Measurements from ENCODE around the gene CCDC89. TPM values are rescaled to one million over a fixed set of nuclear protein-coding genes. Genes with fewer than 3 reads are reported as not detected.

The CCDC89 gene
- total and polyA plus RNA-seq, 2 of the 13 experiments (the other 11 are each of a cell fraction or from before 2014, with no cell fraction given) = 0.13 to 0.38 TPM

DNA sequence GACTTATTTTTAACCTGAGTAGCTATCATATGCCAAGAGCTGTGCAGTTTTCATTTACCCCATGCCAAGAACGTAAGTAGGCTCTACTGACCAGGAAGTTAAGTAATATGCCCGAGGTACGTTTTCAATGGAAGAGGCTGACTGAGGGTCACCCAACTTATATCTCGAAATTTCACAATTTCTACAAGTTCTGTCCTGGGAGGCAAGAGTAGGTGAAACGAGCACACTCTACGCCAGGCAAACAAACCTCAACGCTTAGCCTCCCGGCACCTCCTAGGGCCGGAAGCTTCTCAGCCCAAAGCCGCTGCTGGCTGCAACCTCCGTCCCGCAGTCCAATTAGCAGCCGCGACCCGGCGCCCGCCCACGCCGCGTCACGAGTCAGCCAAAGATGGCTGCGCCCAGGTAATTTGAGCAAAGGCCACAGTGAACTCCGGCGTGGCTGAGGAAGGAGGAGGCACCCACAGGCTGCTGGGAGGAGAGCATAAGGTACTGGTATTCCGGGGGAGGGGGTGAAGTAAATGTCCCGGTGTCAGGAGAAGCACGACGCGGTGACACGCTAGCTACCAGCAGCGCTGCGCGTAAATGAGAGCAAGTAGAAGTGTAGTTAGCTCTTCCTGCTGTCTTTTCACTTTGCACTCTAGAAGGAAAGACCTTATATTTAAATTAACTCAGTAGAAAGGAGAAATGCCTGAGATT is 38.2 kb downstream of the CCDC89 start, which contains the start of gene TMEM126A (continued):
- TF ChIP-seq, protein P1, sequence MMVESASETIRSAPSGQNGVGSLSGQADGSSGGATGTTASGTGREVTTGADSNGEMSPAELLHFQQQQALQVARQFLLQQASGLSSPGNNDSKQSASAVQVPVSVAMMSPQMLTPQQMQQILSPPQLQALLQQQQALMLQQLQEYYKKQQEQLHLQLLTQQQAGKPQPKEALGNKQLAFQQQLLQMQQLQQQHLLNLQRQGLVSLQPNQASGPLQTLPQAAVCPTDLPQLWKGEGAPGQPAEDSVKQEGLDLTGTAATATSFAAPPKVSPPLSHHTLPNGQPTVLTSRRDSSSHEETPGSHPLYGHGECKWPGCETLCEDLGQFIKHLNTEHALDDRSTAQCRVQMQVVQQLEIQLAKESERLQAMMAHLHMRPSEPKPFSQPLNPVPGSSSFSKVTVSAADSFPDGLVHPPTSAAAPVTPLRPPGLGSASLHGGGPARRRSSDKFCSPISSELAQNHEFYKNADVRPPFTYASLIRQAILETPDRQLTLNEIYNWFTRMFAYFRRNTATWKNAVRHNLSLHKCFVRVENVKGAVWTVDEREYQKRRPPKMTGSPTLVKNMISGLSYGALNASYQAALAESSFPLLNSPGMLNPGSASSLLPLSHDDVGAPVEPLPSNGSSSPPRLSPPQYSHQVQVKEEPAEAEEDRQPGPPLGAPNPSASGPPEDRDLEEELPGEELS (CRISPR knock-in tag; IDR thresholded peaks at IDR 0.05) = 0 out of 2 replicates have a peak, but pooled peaks have one; percentile 25
- TF ChIP-seq TAF1 (CRISPR knock-in tag; IDR thresholded peaks at IDR 0.05) (peak; percentile 90), RAD51 (IDR thresholded peaks at IDR 0.05; ENCODE audit: borderline replicate concordance) (no peak), ZNF616 (CRISPR knock-in tag; IDR thresholded peaks at IDR 0.05; ENCODE audit: low read depth) (0 out of 2 replicates have a peak, but pooled peaks have one; percentile 35), ZNF768 (CRISPR knock-in tag; IDR thresholded peaks at IDR 0.05) (0 out of 2 replicates have a peak, but pooled peaks have one; percentile 47), ZNF605 (CRISPR knock-in tag; IDR thresholded peaks at IDR 0.05) (peak; percentile 91), ELF1 (CRISPR knock-in tag; IDR thresholded peaks at IDR 0.05) (peak; percentile 80), SAFB2 (CRISPR knock-in tag; IDR thresholded peaks at IDR 0.05; ENCODE audit: borderline replicate concordance, low read depth) (no peak), FOXJ3 (CRISPR knock-in tag; IDR thresholded peaks at IDR 0.05; ENCODE audit: borderline replicate concordance) (no peak), ZFP90 (CRISPR knock-in tag; IDR thresholded peaks at IDR 0.05; ENCODE audit: borderline replicate concordance) (0 out of 2 replicates have a peak, but pooled peaks have one; percentile 22), GABPB1 (CRISPR knock-in tag; IDR thresholded peaks at IDR 0.05) (peak; percentile 94), THAP11 (CRISPR knock-in tag; IDR thresholded peaks at IDR 0.05) (peak; percentile 86), POLR2AphosphoS5 (IDR thresholded peaks at IDR 0.05; ENCODE audit: low read depth, low read length) (peak; percentile 93), TBX2 (CRISPR knock-in tag; IDR thresholded peaks at IDR 0.05; ENCODE audit: borderline replicate concordance) (peak; percentile 86), ELF4 (CRISPR knock-in tag; IDR thresholded peaks at IDR 0.05; ENCODE audit: borderline replicate concordance) (peak; percentile 79; the same call in 1 of the 2 replicates), REPIN1 (CRISPR knock-in tag; IDR thresholded peaks at IDR 0.05; ENCODE audit: borderline replicate concordance, low read depth) (peak; percentile 23; the same call in 1 of the 2 replicates), POLR2A (IDR thresholded peaks at IDR 0.05; ENCODE audit: insufficient read depth in 1 of 2, low read depth in 2 of 2, low read length in 2 of 2) (peak; percentile 90), ZNF343 (CRISPR knock-in tag; IDR thresholded peaks at IDR 0.05) (peak; percentile 63; the same call in 1 of the 2 replicates), ZNF205 (CRISPR knock-in tag; IDR thresholded peaks at IDR 0.05) (no peak)
- TF ChIP-seq, protein P2, sequence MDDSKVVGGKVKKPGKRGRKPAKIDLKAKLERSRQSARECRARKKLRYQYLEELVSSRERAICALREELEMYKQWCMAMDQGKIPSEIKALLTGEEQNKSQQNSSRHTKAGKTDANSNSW (CRISPR knock-in tag; IDR thresholded peaks at IDR 0.05; ENCODE audit: borderline replicate concordance) = no peak
- TF ChIP-seq, protein P3, sequence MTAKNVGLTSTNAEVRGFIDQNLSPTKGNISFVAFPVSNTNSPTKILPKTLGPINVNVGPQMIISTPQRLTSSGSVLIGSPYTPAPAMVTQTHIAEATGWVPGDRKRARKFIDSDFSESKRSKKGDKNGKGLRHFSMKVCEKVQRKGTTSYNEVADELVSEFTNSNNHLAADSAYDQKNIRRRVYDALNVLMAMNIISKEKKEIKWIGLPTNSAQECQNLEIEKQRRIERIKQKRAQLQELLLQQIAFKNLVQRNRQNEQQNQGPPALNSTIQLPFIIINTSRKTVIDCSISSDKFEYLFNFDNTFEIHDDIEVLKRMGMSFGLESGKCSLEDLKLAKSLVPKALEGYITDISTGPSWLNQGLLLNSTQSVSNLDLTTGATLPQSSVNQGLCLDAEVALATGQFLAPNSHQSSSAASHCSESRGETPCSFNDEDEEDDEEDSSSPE (CRISPR knock-in tag; IDR thresholded peaks at IDR 0.05) = peak; percentile 75
- TF ChIP-seq, protein P4, sequence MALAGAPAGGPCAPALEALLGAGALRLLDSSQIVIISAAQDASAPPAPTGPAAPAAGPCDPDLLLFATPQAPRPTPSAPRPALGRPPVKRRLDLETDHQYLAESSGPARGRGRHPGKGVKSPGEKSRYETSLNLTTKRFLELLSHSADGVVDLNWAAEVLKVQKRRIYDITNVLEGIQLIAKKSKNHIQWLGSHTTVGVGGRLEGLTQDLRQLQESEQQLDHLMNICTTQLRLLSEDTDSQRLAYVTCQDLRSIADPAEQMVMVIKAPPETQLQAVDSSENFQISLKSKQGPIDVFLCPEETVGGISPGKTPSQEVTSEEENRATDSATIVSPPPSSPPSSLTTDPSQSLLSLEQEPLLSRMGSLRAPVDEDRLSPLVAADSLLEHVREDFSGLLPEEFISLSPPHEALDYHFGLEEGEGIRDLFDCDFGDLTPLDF (CRISPR knock-in tag; IDR thresholded peaks at IDR 0.05) = peak; percentile 59; the same call in 1 of the 2 replicates
- TF ChIP-seq, protein P5, sequence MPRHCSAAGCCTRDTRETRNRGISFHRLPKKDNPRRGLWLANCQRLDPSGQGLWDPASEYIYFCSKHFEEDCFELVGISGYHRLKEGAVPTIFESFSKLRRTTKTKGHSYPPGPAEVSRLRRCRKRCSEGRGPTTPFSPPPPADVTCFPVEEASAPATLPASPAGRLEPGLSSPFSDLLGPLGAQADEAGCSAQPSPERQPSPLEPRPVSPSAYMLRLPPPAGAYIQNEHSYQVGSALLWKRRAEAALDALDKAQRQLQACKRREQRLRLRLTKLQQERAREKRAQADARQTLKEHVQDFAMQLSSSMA (CRISPR knock-in tag; IDR thresholded peaks at IDR 0.05) = peak; percentile 76; the same call in 1 of the 2 replicates
- TF ChIP-seq, protein P6, sequence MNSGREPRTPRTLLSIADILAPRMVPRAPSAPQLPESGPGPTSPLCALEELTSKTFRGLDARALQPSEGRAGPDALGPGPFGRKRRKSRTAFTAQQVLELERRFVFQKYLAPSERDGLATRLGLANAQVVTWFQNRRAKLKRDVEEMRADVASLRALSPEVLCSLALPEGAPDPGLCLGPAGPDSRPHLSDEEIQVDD (CRISPR knock-in tag; IDR thresholded peaks at IDR 0.05; ENCODE audit: borderline replicate concordance) = no peak

Data from HepG2 (cell line).